Anterior cingulate cortex (tissue), 58 donors: ENCODE results near the gene TOB1.
"Not testable (repeated sequence)": the region's sequence is repeated elsewhere in the genome, so short reads cannot be mapped to it uniquely, and the experiment has no call there.

Experiments used
- DNase-seq, 58 donors: peaks; one replicate each; lab custom pipeline; 2025; lab: John Stamatoyannopoulos, UW

The TOB1 gene

DNA sequence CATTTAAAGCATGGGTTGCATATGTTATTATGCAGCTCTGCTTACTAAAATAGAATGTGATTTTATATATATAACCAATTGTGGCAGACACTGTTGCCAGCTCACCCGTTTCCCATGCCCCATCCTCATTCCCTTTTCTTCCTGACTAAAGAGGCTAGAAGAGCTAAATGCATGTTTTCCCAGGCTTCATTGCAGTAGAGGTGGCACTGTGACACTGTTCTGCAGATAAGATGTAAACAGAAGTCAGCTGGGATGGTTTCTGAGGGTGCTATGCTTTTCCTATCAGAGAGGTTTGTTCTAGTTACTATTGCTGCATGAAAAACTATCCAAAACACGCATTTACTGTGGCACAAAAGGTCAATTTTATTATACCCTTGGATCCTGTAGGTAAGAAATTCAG, 5.7 kb upstream of the TOB1 start:
- DNase-seq = peak in 4 of 58 donors; percentile 13 to 57 (median 26)

- no peak for DNase-seq
Measured at GRCh38 chr17:50871364-50871763, 5.2 kb upstream of the TOB1 start.

DNA sequence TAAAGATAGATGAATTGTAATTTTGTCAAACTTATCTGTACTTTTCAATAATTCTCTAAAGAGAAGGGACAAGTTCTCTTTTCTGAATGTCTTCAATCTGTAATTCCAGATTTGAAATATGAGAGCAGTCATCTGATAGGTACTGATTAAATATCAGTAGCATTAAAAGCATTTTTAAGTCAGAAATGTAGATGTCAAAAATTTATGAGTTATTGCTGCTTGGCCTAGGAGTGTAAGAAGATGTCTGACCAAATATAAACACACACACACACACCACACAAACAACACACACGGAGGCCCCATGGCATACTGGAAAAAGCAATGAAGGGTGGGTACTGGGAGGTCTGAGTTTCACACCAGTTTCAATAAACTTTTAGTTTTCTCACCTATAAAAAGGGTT, 2.4 kb upstream of the TOB1 start:
- DNase-seq = no peak

- no peak for DNase-seq
Measured at GRCh38 chr17:50868140-50868438, 1.9 kb upstream of the TOB1 start.

GRCh38 chr17:50867363-50868139, 1.4 kb upstream of the TOB1 start:
- DNase-seq = peak; percentile 75 to 98 (median 95)

DNA sequence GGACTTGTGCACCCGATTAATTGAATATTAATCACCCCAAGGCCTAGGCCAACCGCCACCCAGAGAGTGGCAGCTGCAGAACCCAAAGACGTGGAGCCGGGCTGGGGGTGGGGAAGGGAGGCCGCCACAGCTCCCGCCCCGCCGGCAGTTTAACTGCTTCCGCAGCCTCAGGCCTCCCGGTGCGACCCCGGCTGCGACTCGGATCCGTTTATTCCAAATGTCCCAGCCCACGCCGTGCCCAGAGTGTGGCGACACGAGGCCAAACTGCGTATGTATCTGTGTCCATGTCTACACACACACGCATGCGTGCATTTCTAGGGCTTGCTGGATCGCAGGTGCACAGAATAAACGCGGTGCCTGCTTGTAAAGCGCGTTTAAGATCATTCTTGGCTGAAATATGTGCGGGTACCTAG, 802 bp upstream of the TOB1 start:
- DNase-seq = peak in 42 of 58 donors; percentile 72 to 92 (median 86)

DNA sequence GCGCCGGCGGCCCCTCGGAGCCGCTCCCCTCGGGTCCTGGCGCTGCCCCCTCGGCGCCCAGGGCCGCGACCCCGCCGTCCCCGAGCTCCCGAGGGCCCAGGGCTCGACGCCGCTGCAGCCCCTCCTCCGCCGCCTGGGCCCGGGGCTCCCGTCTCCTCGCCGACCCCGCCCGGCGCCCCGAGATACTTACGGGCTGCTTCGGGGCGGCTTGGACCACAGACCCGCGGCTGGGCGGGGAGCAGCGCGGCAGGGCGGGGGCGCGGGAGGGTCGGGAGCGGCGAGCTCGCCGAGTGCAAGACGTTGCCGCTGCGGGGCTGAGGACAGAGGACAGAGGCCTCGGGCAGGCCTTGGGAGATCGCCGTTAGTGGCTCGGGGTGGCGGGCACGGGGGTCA, 290 bp downstream of the TOB1 start:
- DNase-seq = peak in 1 of 58 donors; percentile 58

DNA sequence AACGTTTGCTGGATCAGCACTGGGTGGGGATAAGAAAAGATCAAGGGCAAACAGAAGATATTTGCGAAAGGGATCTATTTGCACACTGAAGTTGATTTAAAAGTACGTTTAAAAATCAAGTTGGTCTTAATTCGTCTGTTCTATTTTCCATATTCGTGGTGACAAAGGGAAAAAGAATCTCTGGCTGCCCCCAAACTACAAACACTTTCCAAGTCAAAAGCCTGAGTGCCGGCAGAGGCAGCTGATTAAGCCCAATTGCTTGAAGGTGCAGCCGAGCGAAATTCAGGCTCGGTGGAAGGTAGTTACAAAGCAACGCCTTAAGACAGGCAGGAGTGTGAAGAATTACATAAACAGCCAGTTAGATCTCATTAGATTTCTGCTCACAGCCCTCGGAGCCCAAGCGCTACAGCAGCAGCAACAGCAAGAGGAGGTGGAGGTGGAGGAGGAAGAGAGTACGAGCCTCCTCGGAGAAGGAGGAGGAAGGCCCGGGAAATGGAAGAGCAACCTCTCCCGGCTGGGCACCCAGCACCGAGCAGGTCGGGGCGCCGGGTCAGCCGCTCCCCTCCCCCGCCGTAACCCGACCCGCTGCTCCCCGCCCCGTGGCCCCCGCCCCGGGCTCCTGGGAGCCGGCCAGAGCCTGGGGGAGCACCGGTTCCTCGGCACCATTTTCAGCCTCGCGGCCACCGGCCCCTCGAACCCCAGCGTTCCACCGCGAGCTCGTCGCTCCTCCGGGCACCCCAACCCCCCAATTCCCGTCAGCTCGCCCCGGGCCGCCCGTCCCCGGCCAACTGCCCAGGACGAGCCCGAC, 890 bp downstream of the TOB1 start:
- DNase-seq = peak in 47 of 58 donors; percentile 22 to 75 (median 52)

- no peak for DNase-seq
Measured at GRCh38 chr17:50864747-50865059, 1.5 kb downstream of the TOB1 start.

DNA sequence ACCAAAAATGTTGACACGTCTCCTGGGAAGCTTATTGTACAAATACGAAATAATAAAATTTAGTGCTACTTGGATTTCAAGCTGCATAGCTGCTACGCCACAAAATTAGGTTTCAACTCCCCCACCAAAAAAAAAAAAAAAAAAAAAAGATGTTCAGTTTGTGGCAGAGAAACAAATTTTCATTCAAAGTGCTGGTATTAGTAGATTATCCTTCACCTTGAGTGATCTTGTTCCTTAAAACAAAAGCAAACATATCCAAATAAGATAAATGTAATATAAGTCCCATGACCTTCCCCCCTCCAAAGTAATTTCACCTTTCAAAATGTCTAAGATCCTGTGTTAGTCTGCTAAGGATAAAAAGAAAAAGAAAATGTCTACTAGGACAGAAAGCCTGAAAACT, 2.2 kb downstream of the TOB1 start:
- no peak for DNase-seq

- DNase-seq = peak in 42 of 58 donors; percentile 16 to 84 (median 60)
Measured at GRCh38 chr17:50863221-50863843, 2.8 kb downstream of the TOB1 start.

GRCh38 chr17:50861822-50862528, 4.2 kb downstream of the TOB1 start:
- DNase-seq = no peak

- no peak for DNase-seq
Measured at GRCh38 chr17:50861334-50861676, 4.8 kb downstream of the TOB1 start.

DNA sequence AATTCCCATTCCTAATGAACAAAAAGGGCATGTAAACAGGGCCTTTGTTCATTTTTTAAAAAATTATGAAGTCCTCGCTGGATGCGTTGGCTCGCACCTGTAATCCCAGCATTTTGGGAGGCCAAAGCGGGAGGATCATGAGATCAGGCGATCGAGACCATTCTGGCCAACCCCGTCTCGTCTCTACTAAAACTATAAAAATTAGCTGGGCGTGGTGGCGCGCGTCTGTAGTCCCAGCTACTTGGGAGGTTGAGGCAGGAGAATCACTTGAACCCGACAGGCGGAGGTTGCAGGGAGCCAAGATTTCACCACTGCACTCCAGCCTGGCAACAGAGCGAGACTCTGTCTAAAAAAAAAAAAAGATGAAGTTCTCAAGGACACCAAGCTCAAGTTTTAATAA, 6.4 kb downstream of the TOB1 start:
- not testable (repeated sequence) for DNase-seq

- no peak for DNase-seq
Measured at GRCh38 chr17:50858486-50859225, 7.5 kb downstream of the TOB1 start.

DNA sequence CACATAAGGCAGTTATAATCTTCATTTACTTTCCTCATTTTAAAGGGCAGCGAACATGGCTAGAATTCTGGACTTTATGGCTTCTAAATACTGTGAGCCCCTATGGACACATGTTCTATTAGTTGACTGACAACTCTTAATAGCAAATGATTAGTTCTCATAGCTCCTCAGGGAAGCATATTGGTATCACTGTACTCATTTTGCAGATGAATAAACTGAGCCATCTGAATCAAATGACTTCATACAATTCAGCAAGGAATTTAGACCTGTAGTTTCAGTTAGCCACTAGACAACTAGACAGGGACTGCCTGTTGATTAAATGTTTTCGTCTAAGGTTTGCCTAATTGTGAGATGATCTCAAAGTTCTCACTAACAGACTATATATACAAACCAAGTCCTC, 9.7 kb downstream of the TOB1 start:
- DNase-seq = no peak

DNA sequence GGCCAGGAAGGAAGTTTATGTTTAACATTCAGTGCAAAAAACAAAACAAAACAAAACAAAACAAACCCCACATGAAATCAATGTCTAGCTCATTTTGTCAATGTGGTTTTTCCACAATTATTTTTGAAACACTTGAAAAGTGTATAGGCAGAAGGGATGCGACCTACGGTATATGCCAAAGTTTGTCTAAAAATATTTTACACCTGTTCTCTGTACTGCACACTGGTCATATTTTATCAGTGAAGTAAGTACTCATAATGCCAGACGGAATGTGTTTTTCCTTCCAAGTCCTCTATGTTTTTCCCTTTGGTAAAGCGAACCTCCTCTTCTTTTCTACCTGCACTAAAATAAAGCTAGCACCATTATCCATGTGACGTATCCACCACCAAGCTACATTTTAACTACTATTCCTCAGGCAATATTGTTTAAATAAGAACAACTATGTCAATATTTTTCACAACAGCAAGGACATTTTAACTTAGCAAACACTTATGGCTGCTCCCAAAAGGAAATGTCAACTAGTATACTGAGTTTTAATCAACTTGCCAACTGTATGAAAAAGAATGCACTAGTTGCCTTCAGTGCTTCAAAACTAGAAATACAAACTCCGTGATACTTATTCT, 10.3 kb downstream of the TOB1 start:
- no peak for DNase-seq

- DNase-seq = no peak
Measured at GRCh38 chr17:50853781-50854180, 12.4 kb downstream of the TOB1 start.

DNA sequence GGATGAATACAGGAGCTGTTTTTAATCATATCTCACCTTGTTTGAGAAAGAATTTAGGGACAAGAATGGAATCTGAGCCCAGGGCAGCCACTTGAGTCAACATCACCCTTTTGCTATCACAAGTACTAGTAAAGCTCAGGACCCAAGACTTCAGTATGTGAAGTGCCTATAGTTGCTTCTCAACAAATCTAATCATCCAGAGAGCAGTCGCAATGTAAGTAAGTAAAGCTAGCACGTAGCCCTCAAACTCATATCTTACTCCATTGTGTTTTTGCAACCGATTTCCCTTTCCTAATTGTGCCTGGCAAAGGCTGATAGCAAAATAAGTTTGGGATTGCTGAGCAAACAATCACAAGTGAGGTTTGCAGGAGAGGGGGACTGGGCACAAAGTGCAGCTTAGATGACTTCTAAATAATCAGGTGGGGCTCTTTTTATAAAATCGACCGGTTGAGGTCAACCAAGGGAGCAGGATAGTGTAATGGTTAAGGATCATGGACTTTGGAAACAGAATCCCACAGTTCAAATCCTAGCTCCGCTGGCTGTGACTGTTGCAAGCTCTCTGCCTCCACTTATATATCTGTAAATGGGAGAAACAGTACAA, 13.0 kb downstream of the TOB1 start:
- no peak for DNase-seq

- DNase-seq = no peak
Measured at GRCh38 chr17:50850640-50851039, 15.5 kb downstream of the TOB1 start.
